B cell (primary cell): ENCODE measurements around the gene B4GALNT4. TPM values are rescaled to one million over a fixed set of nuclear protein-coding genes. Genes with fewer than 3 reads are reported as not detected.

Source experiments
- ATAC-seq: fragments of 200-7000 bp; cut with Tn5 transposase; one replicate; pipeline ENCODE4 v1.10.0; 2021; ENCODE audit warnings: low read depth, mild to moderate bottlenecking, moderate number of reproducible peaks, moderate library complexity
- CTCF ChIA-PET: fragments of 350-600 bp; sonication (Branson Sonifier 250); formaldehyde crosslinking; loops from one replicate; lab custom pipeline; 2021; ENCODE audit warnings: antibody characterized with exemption, inconsistent platforms; lab: Charles Lee
- POLR2A ChIA-PET: fragments of 350-600 bp; sonication (Branson Sonifier 250); formaldehyde crosslinking; loops from one replicate; lab custom pipeline; 2021; ENCODE audit warnings: antibody characterized with exemption; lab: Charles Lee
- DNase-seq: peaks from one replicate; pipeline ENCODE4 v3.0.0; 2013
- H2AFZ ChIP-seq: 2 replicates; pipeline ENCODE4 v1.6.1; 2012; ENCODE audit warnings: mild to moderate bottlenecking, low read depth, low read length; ENCODE audit not compliant: insufficient read depth, poor library complexity, severe bottlenecking
- H3K27ac ChIP-seq, 2 donors: 1 replicate in 1 of 2; 2 replicates in 1 of 2; pipeline ENCODE4 v1.5.1; 2012 to 2013; ENCODE audit warnings: low read length in 2 of 2, mild to moderate bottlenecking in 2 of 2, moderate library complexity in 1 of 2
- H3K27me3 ChIP-seq, 4 experiments: fragments of 200-600 bp in 1 of 4; sonication (generic) in 1 of 4; replicated peaks in 1 of 4; 1 replicate in 2 of 4; 2 replicates in 2 of 4; pipeline versions ENCODE4 v1.6.1 to v1.7.0; 2013 to 2016; ENCODE audit warnings: low read length in 3 of 4, mild to moderate bottlenecking in 2 of 4, mixed read lengths in 1 of 4, moderate library complexity in 1 of 4; ENCODE audit not compliant: insufficient read depth in 4 of 4, control insufficient read depth in 3 of 4; ENCODE audit errors: control extremely low read depth in 1 of 4
- H3K36me3 ChIP-seq, 2 experiments: replicated peaks in 1 of 2; 1 replicate in 1 of 2; 2 replicates in 1 of 2; pipeline versions ENCODE4 v1.6.1 to v1.7.1; 2013; ENCODE audit warnings: low read length in 1 of 2; ENCODE audit not compliant: insufficient read depth in 2 of 2, control insufficient read depth in 1 of 2; ENCODE audit errors: control extremely low read depth in 1 of 2, extremely low read depth in 1 of 2
- H3K4me1 ChIP-seq, 2 donors: fragments of 200-600 bp in 1 of 2; sonication (generic) in 1 of 2; 1 replicate in 1 of 2; 2 replicates in 1 of 2; pipeline versions ENCODE4 v1.5.1 to v1.6.1; 2013 to 2017; ENCODE audit warnings: low read length in 2 of 2; ENCODE audit not compliant: control insufficient read depth in 2 of 2, insufficient read depth in 2 of 2
- H3K4me2 ChIP-seq: replicated peaks from 2 replicates; pipeline ENCODE3; 2012; ENCODE audit warnings: mild to moderate bottlenecking, low read depth, low read length; ENCODE audit not compliant: poor library complexity, severe bottlenecking
- H3K4me3 ChIP-seq, 5 experiments: fragments of 200-600 bp in 1 of 5; sonication (generic) in 1 of 5; 1 replicate in 3 of 5; 2 replicates in 2 of 5; pipeline versions ENCODE4 v1.5.1 to v1.7.0; 2011 to 2016; ENCODE audit warnings: low read length in 4 of 5, mild to moderate bottlenecking in 4 of 5, low read depth in 2 of 5, control low read depth in 1 of 5, moderate library complexity in 1 of 5; ENCODE audit not compliant: insufficient read depth in 1 of 5; ENCODE audit errors: control extremely low read depth in 1 of 5, extremely low read depth in 1 of 5
- H3K79me2 ChIP-seq: fragments of 200-600 bp; sonication (generic); one replicate; pipeline ENCODE4 v1.6.0; 2016; ENCODE audit warnings: low read length; ENCODE audit not compliant: control insufficient read depth, insufficient read depth
- H3K9ac ChIP-seq: fragments of 200-600 bp; sonication (generic); 2 replicates; pipeline ENCODE4 v1.6.1; 2017; ENCODE audit warnings: mild to moderate bottlenecking, low read length, moderate library complexity
- H3K9me3 ChIP-seq, 3 donors: one replicate each; pipeline versions ENCODE4 v1.6.1 to v1.7.1; 2013; ENCODE audit warnings: low read length in 2 of 3; ENCODE audit not compliant: control insufficient read depth in 2 of 3, insufficient read depth in 1 of 3; ENCODE audit errors: control extremely low read depth in 1 of 3
- H4K20me1 ChIP-seq: 2 replicates; pipeline ENCODE4 v1.6.0; 2012; ENCODE audit warnings: mild to moderate bottlenecking, low read length; ENCODE audit not compliant: insufficient read depth, control insufficient read depth, poor library complexity, severe bottlenecking
- H3K27ac Mint-ChIP-seq: one replicate; pipeline ENCODE4 v1.8.0; 2021; ENCODE audit warnings: mixed read lengths
- H3K27me3 Mint-ChIP-seq: one replicate; pipeline ENCODE4 v1.8.0; 2021; ENCODE audit warnings: mixed read lengths
- H3K4me1 Mint-ChIP-seq: one replicate; pipeline ENCODE4 v1.8.0; 2021; ENCODE audit warnings: mixed read lengths
- H3K4me3 Mint-ChIP-seq: one replicate; pipeline ENCODE4 v1.8.0; 2021; ENCODE audit warnings: mixed read lengths
- H3K9me3 Mint-ChIP-seq: one replicate; pipeline ENCODE4 v1.8.0; 2022; ENCODE audit warnings: mixed read lengths; ENCODE audit not compliant: insufficient read depth
- EZH2 ChIP-seq: IDR thresholded peaks from 2 replicates; pipeline ENCODE4 v1.6.1; 2012; ENCODE audit warnings: borderline replicate concordance, low read depth, mild to moderate bottlenecking, moderate library complexity, low read length; ENCODE audit not compliant: insufficient read depth, poor library complexity, severe bottlenecking
- WGBS: methylation state at CpG from one replicate; pipeline ENCODE4 v1.1.5; 2013; ENCODE audit warnings: missing lambda C conversion rate; ENCODE audit not compliant: insufficient coverage; 5-methylcytosine and 5-hydroxymethylcytosine counted together
- intact Hi-C: fragments of 100-400 bp; cut with micrococcal nuclease; formaldehyde crosslinking; loops from one replicate; pipeline ENCODE4 v1.10.0; 2022
- polyA plus RNA-seq: library from polyadenylated mRNA; depleted of rRNA; stranded (reverse); fragments of >200 nt; gene quantifications from 2 replicates; pipeline ENCODE4 v1.2.3, GENCODE V29; 2012
- total RNA-seq, 2 donors: library from RNA; stranded (reverse); fragments of 120-200 nt in 1 of 2; gene quantifications; 1 replicate in 1 of 2; 2 replicates in 1 of 2; pipeline versions ENCODE4 v1.2.3 to v1.2.4, GENCODE V29; 2013 to 2022
- TF ChIP-seq, protein P1 (sequence below): fragments of 200-600 bp; IDR thresholded peaks from one replicate; pipeline ENCODE4 v1.8.0; 2022; ENCODE audit warnings: antibody characterized with exemption, mild to moderate bottlenecking

Gene B4GALNT4
- total and polyA plus RNA-seq, 2 donors (not counting 1 experiment from before 2014, with no cell fraction given) = not detected

GRCh38 chr11:352456-353031 lies 16.8 kb upstream of the B4GALNT4 start:
- H3K27me3 Mint-ChIP-seq = no peaks in the 10 kb centered on the region
- 90% methylated on average over 7 of the region's 12 CpGs for WGBS
- peaks cover 28% of the 10 kb centered on the region for H3K4me1 Mint-ChIP-seq
- CTCF ChIA-PET = interaction anchor here (2.2 to 5.3 kb wide), 2 partner anchors 46 to 102 kb away, joined by 7 to 82 read pairs; no protein-coding TSS in a partner anchor
- no peak overlapping the region for H3K4me3 Mint-ChIP-seq
- intact Hi-C loops = no loop called here
- peak overlapping the region; percentile 33 for H3K27ac Mint-ChIP-seq
- Histone ChIP-seq H3K4me3 (no peak overlapping the region), H3K4me1 (peaks cover 16 to 31% of the 10 kb centered on the region in 2 donors), H4K20me1 (no peaks in the 10 kb centered on the region), H3K4me2 (no peak overlapping the region), H3K36me3 (no peaks in the 10 kb centered on the region), H3K27ac (peak overlapping the region in 1 of 2 donors; percentile 40), H2AFZ (no peak overlapping the region), H3K9ac (no peak overlapping the region), H3K27me3 (no peaks in the 10 kb centered on the region), H3K79me2 (no peaks in the 10 kb centered on the region), H3K9me3 (no peaks in the 10 kb centered on the region)
- TF ChIP-seq, protein P1, sequence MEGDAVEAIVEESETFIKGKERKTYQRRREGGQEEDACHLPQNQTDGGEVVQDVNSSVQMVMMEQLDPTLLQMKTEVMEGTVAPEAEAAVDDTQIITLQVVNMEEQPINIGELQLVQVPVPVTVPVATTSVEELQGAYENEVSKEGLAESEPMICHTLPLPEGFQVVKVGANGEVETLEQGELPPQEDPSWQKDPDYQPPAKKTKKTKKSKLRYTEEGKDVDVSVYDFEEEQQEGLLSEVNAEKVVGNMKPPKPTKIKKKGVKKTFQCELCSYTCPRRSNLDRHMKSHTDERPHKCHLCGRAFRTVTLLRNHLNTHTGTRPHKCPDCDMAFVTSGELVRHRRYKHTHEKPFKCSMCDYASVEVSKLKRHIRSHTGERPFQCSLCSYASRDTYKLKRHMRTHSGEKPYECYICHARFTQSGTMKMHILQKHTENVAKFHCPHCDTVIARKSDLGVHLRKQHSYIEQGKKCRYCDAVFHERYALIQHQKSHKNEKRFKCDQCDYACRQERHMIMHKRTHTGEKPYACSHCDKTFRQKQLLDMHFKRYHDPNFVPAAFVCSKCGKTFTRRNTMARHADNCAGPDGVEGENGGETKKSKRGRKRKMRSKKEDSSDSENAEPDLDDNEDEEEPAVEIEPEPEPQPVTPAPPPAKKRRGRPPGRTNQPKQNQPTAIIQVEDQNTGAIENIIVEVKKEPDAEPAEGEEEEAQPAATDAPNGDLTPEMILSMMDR = no peak
- TF ChIP-seq EZH2 = no peak
- ATAC-seq = no peak
- peak; percentile 7 for DNase-seq
- no peaks in the 10 kb centered on the region for H3K9me3 Mint-ChIP-seq
- POLR2A ChIA-PET = no interaction called here

DNA sequence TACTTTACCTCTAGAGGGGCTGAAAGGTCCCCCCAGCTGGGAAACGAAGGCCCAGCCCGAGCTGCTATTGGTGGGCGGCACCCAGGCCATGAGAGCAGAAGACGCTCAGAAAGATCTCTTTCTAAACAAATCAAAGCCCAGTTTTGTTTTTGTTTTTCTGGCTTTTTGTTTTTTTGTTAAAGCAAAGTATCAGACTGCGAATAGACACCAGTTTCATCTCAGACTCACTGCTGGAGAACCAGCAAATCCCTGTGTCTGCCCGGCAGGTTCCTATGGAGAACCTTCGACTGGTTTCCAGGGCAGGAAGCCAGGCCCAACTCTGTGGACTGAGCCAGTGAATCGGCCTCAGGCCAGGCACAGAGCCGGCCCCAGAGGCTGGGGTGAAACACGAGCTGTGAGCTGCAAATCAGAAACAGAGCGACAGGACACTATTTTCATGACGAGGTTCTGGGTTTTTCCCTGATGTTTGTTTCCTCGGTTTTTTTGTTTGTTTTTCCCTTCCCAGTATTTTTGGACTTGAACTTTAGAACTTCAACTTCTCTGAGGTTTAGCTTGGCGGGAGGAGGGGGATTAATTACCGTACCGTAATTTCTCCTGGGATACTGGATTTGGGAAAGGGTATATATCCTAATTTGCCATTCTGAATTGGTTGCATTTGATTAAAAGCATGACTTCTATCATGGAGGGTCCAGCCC lies 16.0 kb upstream of the B4GALNT4 start:
- no peak overlapping the region for H3K4me2 ChIP-seq
- H3K27ac ChIP-seq = peak overlapping the region in 1 of 2 donors; percentile 40
- TF ChIP-seq, protein P1 = no peak
- TF ChIP-seq EZH2 = no peak
- no peaks in the 10 kb centered on the region for H3K79me2 ChIP-seq
- no peaks in the 10 kb centered on the region for H4K20me1 ChIP-seq
- 69% methylated on average over 9 of the region's 16 CpGs for WGBS
- ChIA-PET POLR2A (interaction anchor here (1.1 kb wide), 1 partner anchor 99 kb away, joined by 3 read pairs; no protein-coding TSS in a partner anchor), CTCF (interaction anchor here (0.8 to 5.3 kb wide), 4 partner anchors 47 to 103 kb away, joined by 3 to 82 read pairs (median 5); partner anchors contain the start of gene PTDSS2)
- H3K9me3 ChIP-seq = no peaks in the 10 kb centered on the region
- H3K9me3 Mint-ChIP-seq = no peaks in the 10 kb centered on the region
- H3K4me1 ChIP-seq = peaks cover 16 to 28% of the 10 kb centered on the region in 2 donors
- H3K4me3 Mint-ChIP-seq = no peak overlapping the region
- H3K4me1 Mint-ChIP-seq = peaks cover 27% of the 10 kb centered on the region
- H3K27ac Mint-ChIP-seq = peak overlapping the region; percentile 79
- no peak overlapping the region for H2AFZ ChIP-seq
- ATAC-seq (no peak), DNase-seq (no peak)
- no peaks in the 10 kb centered on the region for H3K36me3 ChIP-seq
- no peaks in the 10 kb centered on the region for H3K27me3 Mint-ChIP-seq
- intact Hi-C loops = no loop called here
- no peak overlapping the region for H3K4me3 ChIP-seq
- H3K9ac ChIP-seq = no peak overlapping the region
- no peaks in the 10 kb centered on the region for H3K27me3 ChIP-seq
